Calu3 (cell line): Measurements from ENCODE around the gene ZNF277. TPM values are rescaled to one million over a fixed set of nuclear protein-coding genes. Genes with fewer than 3 reads are reported as not detected.

Experiments
- BruUV-seq: library from RNA; stranded (reverse); fragments of 400-500 nt; replicated peaks from 2 replicates; lab custom pipeline; 2021; lab: Mats Ljungman, UMichigan
- CTCF ChIA-PET: fragments of 300-600 bp; sonication (Branson Sonifier 250); formaldehyde crosslinking; loops from one replicate; lab custom pipeline; 2022; ENCODE audit warnings: antibody characterized with exemption; lab: Charles Lee
- DNase-seq: peaks from one replicate; pipeline ENCODE4 v3.0.0; 2022
- H3K27ac Mint-ChIP-seq: one replicate; pipeline ENCODE4 v1.8.0; 2022; ENCODE audit warnings: mixed read lengths; ENCODE audit not compliant: unreplicated experiment
- H3K27me3 Mint-ChIP-seq: one replicate; pipeline ENCODE4 v1.8.0; 2022; ENCODE audit warnings: mixed read lengths; ENCODE audit not compliant: unreplicated experiment
- H3K36me3 Mint-ChIP-seq: one replicate; pipeline ENCODE4 v1.8.0; 2022; ENCODE audit warnings: mild to moderate bottlenecking, moderate library complexity, mixed read lengths; ENCODE audit not compliant: insufficient read depth, unreplicated experiment
- H3K4me1 Mint-ChIP-seq: one replicate; pipeline ENCODE4 v1.8.0; 2022; ENCODE audit warnings: mild to moderate bottlenecking, low read depth, mixed read lengths; ENCODE audit not compliant: unreplicated experiment
- H3K4me3 Mint-ChIP-seq: one replicate; pipeline ENCODE4 v1.8.0; 2022; ENCODE audit warnings: mild to moderate bottlenecking, low read depth, moderate library complexity, mixed read lengths; ENCODE audit not compliant: unreplicated experiment
- H3K9me3 Mint-ChIP-seq: one replicate; pipeline ENCODE4 v1.8.0; 2022; ENCODE audit warnings: low read depth, mixed read lengths; ENCODE audit not compliant: unreplicated experiment
- intact Hi-C: fragments of 100-400 bp; cut with micrococcal nuclease; formaldehyde crosslinking; loops from one replicate; pipeline ENCODE4 v1.10.0; 2022; ENCODE audit not compliant: unreplicated experiment
- total RNA-seq: library from RNA; stranded (reverse); gene quantifications from 2 replicates; pipeline ENCODE4 v1.2.3, GENCODE V29; 2022
- TF ChIP-seq, protein P1 (sequence below): fragments of 200-600 bp; IDR thresholded peaks from one replicate; pipeline ENCODE4 v1.8.0; 2022; ENCODE audit warnings: antibody characterized with exemption; ENCODE audit not compliant: unreplicated experiment

Gene ZNF277
- total RNA-seq, 1 experiment from 2014 or later: 18.1 TPM

DNA sequence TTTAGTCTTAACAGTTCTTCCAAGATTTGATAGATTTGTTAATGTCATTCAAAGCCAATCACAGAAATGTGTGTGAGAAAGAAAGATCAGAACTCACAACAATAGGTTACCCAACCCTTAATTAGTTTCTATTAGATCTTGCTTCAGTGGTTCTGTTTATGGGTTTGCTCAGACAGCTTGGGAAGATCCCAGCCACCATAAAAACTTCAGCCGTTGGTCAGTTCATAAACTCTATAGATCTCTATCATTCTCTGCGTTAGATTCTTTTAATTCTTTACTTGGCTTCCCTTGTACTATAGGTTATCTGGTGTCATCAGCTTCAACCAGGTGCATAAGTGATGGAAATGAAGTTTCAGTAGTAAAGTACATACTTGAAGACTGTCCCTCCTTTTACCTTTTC lies 54.4 kb downstream of the ZNF277 start:
- no TSS peak for BruUV-seq
- Mint-ChIP-seq H3K36me3 (no peaks in the 10 kb centered on the region), H3K27me3 (no peaks in the 10 kb centered on the region), H3K27ac (no peak overlapping the region), H3K9me3 (no peaks in the 10 kb centered on the region), H3K4me3 (no peak overlapping the region), H3K4me1 (no peaks in the 10 kb centered on the region)
- intact Hi-C loops: no loop called here
- DNase-seq: no peak
- CTCF ChIA-PET: no interaction called here
- TF ChIP-seq, protein P1, sequence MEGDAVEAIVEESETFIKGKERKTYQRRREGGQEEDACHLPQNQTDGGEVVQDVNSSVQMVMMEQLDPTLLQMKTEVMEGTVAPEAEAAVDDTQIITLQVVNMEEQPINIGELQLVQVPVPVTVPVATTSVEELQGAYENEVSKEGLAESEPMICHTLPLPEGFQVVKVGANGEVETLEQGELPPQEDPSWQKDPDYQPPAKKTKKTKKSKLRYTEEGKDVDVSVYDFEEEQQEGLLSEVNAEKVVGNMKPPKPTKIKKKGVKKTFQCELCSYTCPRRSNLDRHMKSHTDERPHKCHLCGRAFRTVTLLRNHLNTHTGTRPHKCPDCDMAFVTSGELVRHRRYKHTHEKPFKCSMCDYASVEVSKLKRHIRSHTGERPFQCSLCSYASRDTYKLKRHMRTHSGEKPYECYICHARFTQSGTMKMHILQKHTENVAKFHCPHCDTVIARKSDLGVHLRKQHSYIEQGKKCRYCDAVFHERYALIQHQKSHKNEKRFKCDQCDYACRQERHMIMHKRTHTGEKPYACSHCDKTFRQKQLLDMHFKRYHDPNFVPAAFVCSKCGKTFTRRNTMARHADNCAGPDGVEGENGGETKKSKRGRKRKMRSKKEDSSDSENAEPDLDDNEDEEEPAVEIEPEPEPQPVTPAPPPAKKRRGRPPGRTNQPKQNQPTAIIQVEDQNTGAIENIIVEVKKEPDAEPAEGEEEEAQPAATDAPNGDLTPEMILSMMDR: no peak

DNA sequence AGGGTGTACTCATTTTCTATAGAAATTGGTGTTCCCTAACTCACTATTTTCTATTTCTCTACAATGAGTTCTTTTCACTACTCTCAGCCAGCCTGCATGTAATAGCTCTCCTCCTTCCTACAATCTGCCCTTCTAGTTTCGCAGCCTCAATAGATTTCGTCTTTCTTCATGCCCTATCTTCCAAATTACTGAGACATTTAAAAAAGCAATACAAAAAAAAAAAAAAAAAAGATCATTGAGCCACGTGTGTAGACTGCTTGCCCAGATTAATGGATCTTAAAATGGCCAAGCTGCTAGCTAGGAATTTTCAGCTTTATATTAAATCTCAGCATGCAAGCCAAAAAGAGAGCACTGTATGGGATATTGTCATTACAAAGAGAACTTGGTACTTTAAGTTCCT lies 55.5 kb downstream of the ZNF277 start:
- TF ChIP-seq, protein P1: no peak
- Mint-ChIP-seq H3K4me3 (no peak overlapping the region), H3K27ac (no peak overlapping the region), H3K27me3 (no peaks in the 10 kb centered on the region), H3K36me3 (no peaks in the 10 kb centered on the region), H3K9me3 (no peaks in the 10 kb centered on the region), H3K4me1 (no peaks in the 10 kb centered on the region)
- DNase-seq: no peak
- no TSS peak for BruUV-seq
- intact Hi-C loops: no loop called here
- CTCF ChIA-PET: interaction anchor here (0.7 kb wide), 1 partner anchor 235 kb away, joined by 5 read pairs; no protein-coding TSS in a partner anchor

DNA sequence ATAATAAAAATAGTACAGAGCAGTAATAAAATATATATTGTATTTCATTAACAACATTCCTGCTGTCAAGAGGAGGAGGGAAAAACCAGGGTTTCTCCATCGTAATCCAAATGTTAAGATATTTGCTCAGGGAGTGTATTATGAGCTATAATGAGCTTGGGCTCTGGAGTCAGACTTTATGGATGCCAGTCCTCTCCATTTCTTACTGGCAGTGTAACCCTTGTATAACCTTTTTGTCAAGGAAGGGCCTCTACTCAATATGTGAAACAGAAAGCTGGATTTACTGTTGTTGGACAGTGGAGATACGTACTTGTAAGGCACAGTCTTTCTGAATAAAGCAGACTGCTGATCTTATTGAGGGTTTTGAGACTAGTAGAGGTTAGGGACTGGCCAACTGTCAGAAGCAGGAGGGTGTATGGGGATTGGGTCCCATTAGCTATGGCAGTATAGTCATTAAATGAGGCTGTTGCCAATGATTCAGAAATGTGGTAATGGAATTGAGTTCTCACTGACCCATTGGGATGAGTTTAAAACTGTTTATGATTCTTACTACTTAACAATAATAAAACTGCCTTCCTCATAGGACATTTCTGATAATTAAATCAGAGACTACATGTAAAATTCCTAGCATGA lies 56.5 kb downstream of the ZNF277 start:
- intact Hi-C loops: no loop called here
- no peak for DNase-seq
- no peaks in the 10 kb centered on the region for H3K27me3 Mint-ChIP-seq
- TF ChIP-seq, protein P1: no peak
- no peaks in the 10 kb centered on the region for H3K4me1 Mint-ChIP-seq
- no peaks in the 10 kb centered on the region for H3K36me3 Mint-ChIP-seq
- H3K4me3 Mint-ChIP-seq: no peak overlapping the region
- no TSS peak for BruUV-seq
- CTCF ChIA-PET: no interaction called here
- no peaks in the 10 kb centered on the region for H3K9me3 Mint-ChIP-seq
- no peak overlapping the region for H3K27ac Mint-ChIP-seq

DNA sequence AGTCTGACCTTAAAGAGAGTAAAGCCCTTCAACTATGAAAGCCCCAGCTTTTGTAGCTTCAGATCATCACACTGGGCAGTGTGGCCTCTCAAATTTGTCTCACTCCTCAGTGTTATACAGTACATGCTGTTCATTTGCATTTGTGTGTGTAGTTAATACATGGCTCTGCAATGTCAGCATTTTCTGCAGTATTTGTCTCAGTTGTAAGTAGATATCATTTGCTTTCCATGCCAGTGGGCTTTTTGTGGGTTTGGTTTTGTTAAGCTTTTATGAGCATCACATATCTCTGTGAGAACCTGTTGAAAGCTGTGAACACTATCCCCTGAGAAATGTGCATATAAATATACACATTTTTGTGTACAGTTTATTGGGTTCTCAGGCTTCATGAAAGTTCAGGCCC lies 57.0 kb downstream of the ZNF277 start:
- Mint-ChIP-seq H3K27me3 (no peaks in the 10 kb centered on the region), H3K4me1 (no peaks in the 10 kb centered on the region), H3K36me3 (no peaks in the 10 kb centered on the region), H3K27ac (no peak overlapping the region), H3K9me3 (no peaks in the 10 kb centered on the region), H3K4me3 (no peak overlapping the region)
- DNase-seq: no peak
- no TSS peak for BruUV-seq
- CTCF ChIA-PET: no interaction called here
- TF ChIP-seq, protein P1: no peak
- intact Hi-C loops: no loop called here
